ENCODE measurements around the gene DICER1.

DNA sequence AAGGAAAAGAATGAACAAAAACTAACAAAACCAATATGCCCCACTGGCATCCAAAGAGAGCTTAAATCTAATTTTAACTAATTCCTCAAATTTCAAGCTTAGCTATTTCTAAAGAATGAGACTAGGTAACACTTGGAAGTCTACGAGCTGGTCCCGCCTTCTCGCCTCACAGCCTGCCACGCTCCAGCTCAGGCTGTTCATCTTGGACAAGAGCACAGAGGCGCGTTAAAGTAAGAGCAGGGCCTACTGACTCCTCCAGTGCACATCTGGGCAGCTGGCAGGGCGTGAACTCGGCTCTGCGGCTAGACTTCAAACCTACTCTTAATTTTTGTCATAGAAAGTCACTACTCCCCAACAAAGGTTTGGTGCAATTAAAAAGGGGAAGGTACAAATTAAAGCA is 64.6 kb downstream of the DICER1 start:
- TF ChIP-seq, protein P1, sequence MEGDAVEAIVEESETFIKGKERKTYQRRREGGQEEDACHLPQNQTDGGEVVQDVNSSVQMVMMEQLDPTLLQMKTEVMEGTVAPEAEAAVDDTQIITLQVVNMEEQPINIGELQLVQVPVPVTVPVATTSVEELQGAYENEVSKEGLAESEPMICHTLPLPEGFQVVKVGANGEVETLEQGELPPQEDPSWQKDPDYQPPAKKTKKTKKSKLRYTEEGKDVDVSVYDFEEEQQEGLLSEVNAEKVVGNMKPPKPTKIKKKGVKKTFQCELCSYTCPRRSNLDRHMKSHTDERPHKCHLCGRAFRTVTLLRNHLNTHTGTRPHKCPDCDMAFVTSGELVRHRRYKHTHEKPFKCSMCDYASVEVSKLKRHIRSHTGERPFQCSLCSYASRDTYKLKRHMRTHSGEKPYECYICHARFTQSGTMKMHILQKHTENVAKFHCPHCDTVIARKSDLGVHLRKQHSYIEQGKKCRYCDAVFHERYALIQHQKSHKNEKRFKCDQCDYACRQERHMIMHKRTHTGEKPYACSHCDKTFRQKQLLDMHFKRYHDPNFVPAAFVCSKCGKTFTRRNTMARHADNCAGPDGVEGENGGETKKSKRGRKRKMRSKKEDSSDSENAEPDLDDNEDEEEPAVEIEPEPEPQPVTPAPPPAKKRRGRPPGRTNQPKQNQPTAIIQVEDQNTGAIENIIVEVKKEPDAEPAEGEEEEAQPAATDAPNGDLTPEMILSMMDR (IDR thresholded peaks at IDR 0.05; ENCODE audit: poor library complexity): no peak
- no peak for TF ChIP-seq EZH2phosphoT487 (IDR thresholded peaks at IDR 0.05; ENCODE audit: low read depth, severe bottlenecking, unreplicated experiment)

Data from hepatocyte (in vitro differentiated cells).